ENCODE data around the gene AHCYL1.
A peak's percentile ranks its signal among the peaks of the same experiment; 100 is the strongest.

Gene AHCYL1

GRCh38 chr1:109959632-109959973 is 25.0 kb upstream of the AHCYL1 start:
- H3K4me3 ChIP-seq (replicated peaks; ENCODE audit: low read depth, low read length) = no peak overlapping the region
- no peak for TF ChIP-seq CTCF (IDR thresholded peaks at IDR 0.05; ENCODE audit: low read depth, low read length, missing control alignments)
- DNase-seq (ENCODE audit: extremely low read depth, low read depth) = no peak

GRCh38 chr1:109959974-109960744 is 24.4 kb upstream of the AHCYL1 start:
- peak; percentile 21 for DNase-seq (ENCODE audit: extremely low read depth, low read depth)
- peak; percentile 9 for TF ChIP-seq CTCF (IDR thresholded peaks at IDR 0.05; ENCODE audit: low read depth, low read length, missing control alignments)
- no peak overlapping the region for H3K4me3 ChIP-seq (replicated peaks; ENCODE audit: low read depth, low read length)

DNA sequence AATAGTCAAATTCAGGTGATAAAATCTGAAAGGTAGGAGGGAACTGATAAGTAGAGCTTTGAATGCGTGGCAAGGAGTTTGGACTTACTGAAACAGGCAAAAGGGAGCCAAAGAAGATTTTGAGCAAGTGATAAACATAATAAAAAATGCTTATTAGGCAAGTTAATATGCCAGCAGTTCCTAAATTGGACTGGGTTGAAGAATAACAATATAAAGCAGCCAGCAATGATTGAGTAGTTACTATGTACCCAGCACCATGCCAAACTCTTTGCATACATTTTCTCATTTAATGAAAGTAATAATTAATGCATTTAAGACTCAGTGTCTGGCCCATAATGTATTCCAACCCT is 23.8 kb upstream of the AHCYL1 start:
- no peak for DNase-seq (ENCODE audit: extremely low read depth, low read depth)
- H3K4me3 ChIP-seq (replicated peaks; ENCODE audit: low read depth, low read length) = no peak overlapping the region
- TF ChIP-seq CTCF (IDR thresholded peaks at IDR 0.05; ENCODE audit: low read depth, low read length, missing control alignments) = no peak

- no peak for DNase-seq (ENCODE audit: extremely low read depth, low read depth)
- no peak overlapping the region for H3K4me3 ChIP-seq (replicated peaks; ENCODE audit: low read depth, low read length)
- TF ChIP-seq CTCF (IDR thresholded peaks at IDR 0.05; ENCODE audit: low read depth, low read length, missing control alignments) = no peak
Measured at GRCh38 chr1:109963864-109964263, 20.7 kb upstream of the AHCYL1 start.

- peak; percentile 59 for DNase-seq (ENCODE audit: extremely low read depth, low read depth)
- H3K4me3 ChIP-seq (replicated peaks; ENCODE audit: low read depth, low read length) = no peak overlapping the region
- TF ChIP-seq CTCF (IDR thresholded peaks at IDR 0.05; ENCODE audit: low read depth, low read length, missing control alignments) = no peak
Measured at GRCh38 chr1:109969146-109969829, 15.3 kb upstream of the AHCYL1 start.

DNA sequence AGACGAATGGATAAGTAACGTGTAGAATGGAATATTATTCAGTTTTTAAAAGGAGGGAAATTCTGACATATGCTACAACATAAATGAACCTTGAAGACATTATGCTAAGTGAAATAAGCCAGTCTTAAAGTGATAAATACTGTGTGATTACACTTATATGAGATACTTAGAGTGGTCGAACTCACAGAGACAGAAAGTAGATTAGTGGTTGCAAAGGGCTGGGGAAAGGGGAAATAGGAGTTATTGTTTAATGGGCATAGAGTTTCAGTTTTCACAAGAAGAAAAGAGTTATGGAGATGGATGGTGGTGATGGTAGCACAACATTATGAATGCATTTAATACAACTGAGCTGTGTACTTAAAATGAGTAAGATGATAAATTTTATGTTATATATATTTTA is 14.7 kb upstream of the AHCYL1 start:
- no peak overlapping the region for H3K4me3 ChIP-seq (replicated peaks; ENCODE audit: low read depth, low read length)
- no peak for DNase-seq (ENCODE audit: extremely low read depth, low read depth)
- TF ChIP-seq CTCF (IDR thresholded peaks at IDR 0.05; ENCODE audit: low read depth, low read length, missing control alignments) = no peak
